GM04503 (cell line): ENCODE measurements around the gene RAI1.

Experiments
- DNase-seq: peaks from one replicate; pipeline ENCODE4 v3.0.0-alpha.2; 2012; ENCODE audit warnings: low read depth

The RAI1 gene

GRCh38 chr17:17736205-17737183 lies 55.2 kb downstream of the RAI1 start:
- DNase-seq: no peak

GRCh38 chr17:17737961-17738894 lies 57.0 kb downstream of the RAI1 start:
- DNase-seq: no peak

- no peak for DNase-seq
Measured at GRCh38 chr17:17738901-17739300, 57.6 kb downstream of the RAI1 start.

- no peak for DNase-seq
Measured at GRCh38 chr17:17739388-17740066, 58.3 kb downstream of the RAI1 start.

GRCh38 chr17:17740615-17741348 lies 59.5 kb downstream of the RAI1 start:
- DNase-seq: no peak

GRCh38 chr17:17741349-17742023 lies 60.2 kb downstream of the RAI1 start:
- no peak for DNase-seq

- DNase-seq: no peak
Measured at GRCh38 chr17:17742133-17742621, 60.9 kb downstream of the RAI1 start.

- no peak for DNase-seq
Measured at GRCh38 chr17:17742688-17743390, 61.6 kb downstream of the RAI1 start.

GRCh38 chr17:17743391-17744112 lies 62.3 kb downstream of the RAI1 start:
- DNase-seq: no peak

- DNase-seq: no peak
Measured at GRCh38 chr17:17744116-17744515, 62.9 kb downstream of the RAI1 start.

- DNase-seq: no peak
Measured at GRCh38 chr17:17745476-17746455, 64.5 kb downstream of the RAI1 start.

GRCh38 chr17:17748179-17748578 lies 66.9 kb downstream of the RAI1 start:
- no peak for DNase-seq

- DNase-seq: no peak
Measured at GRCh38 chr17:17748604-17749003, 67.3 kb downstream of the RAI1 start.

- no peak for DNase-seq
Measured at GRCh38 chr17:17749025-17749772, 67.9 kb downstream of the RAI1 start.

- no peak for DNase-seq
Measured at GRCh38 chr17:17749921-17750320, 68.7 kb downstream of the RAI1 start.

GRCh38 chr17:17750881-17751280 lies 69.6 kb downstream of the RAI1 start:
- no peak for DNase-seq

- no peak for DNase-seq
Measured at GRCh38 chr17:17751489-17752088, 70.3 kb downstream of the RAI1 start.
